HG03139 (cell line): Measurements from ENCODE around the gene EEF1AKMT3.
"Not testable (repeated sequence)": the region's sequence is repeated elsewhere in the genome, so short reads cannot be mapped to it uniquely, and the experiment has no call there.

Experiments
- ATAC-seq: cut with Tn5 transposase; IDR thresholded peaks from one replicate; pipeline ENCODE4 v1.9.1; 2021; ENCODE audit not compliant: unreplicated experiment

The EEF1AKMT3 gene

DNA sequence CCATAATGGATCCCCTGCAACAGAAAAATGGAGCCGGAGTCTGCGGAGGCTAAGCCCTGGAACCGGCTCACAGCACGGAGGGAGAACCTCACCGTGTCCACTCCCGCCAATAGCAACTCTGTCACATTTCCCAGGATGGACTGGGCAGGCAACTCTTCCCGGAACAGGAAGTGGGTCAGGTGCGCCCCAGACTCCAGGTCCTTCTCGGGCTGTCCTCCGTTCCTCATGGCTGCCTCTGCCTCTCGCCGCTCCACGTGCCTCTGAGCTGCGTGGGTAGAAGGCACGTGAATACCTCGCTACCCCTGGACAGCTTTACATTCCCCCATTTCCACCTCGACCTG, 7.8 kb upstream of the EEF1AKMT3 start:
- ATAC-seq = no peak

GRCh38 chr12:57765003-57765697, 7.3 kb upstream of the EEF1AKMT3 start:
- ATAC-seq = no peak

DNA sequence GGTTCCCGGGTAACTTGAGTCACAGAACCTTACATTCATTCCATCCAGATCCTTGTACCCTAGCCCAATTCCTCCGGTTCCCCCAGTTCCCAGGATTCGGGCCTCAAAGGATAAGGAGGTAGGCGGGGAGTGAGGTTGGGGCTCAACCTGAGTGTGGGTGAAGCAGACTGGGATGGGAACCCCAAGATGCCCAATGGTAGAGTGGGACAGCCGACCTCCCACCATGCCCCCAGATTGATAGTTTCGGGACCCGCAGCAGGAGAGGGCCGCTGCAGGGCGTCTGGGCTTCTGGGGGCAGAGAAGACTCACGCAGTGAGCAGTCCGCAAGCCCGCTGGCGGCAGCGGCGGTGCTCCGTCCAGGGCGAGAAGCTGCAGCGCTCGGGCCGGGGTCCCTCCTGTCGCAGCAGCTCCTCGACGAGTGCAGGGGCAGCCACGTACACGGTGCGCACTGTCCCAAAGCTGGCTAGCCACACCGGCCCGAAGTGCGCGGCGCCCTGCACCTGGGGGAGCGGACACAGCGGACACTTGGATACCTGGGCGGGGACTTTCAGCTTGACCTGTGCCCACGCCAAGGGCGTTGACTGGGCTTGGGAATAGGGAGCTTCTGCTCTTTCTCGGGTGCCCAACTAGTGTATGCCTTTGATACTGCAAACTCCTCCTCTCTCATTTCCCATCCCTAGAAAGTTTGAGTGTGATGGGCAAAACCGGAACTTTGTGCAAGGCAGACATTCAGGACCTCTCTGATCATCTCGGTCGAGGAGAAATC, 6.5 kb upstream of the EEF1AKMT3 start:
- no peak for ATAC-seq

DNA sequence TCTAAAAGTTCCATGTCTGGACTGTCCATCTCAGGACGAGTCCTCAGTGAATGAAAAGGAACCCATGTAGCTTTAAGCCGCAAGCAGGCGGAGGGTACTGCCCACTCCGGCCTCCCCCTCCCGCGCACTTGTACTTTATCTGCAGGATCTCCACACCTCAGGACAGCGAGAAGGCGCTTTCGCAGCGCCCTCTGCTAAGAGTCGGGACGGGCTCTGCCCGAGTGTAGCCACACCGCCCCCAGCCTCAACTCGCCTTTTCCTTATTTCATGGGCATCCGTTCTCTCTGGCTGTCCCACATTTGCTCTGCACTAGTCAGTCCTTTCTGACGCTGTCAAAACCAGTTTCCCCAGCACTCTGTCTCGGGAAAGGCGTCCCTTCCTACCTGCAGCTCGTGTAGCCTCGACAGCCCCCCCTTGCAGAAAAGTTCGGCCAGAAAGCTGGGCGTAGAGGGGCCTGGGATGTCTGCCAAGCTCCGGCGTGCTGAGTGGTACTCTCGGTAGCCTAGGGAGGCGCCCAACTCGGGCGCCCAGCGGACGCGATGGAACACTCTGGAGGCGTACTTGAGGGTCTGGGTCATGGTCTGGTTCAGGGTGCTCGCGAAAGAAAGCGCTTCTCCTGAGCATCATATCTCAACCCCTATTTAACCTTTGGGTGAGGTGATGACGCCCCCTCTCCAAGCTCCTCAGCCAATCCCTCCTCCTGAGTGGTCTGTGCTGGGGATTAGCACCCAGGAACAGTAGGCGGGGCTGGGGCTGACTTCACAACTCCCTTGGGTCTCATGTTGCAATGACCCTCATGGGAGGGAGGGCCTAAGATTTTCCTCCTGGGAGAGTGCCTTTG, 5.7 kb upstream of the EEF1AKMT3 start, which contains the start of gene CYP27B1:
Gene CYP27B1 (minus strand): TSS at position 615 of the 841 bp plus-strand sequence. CDS start 37 bp downstream, at position 578.
- no peak for ATAC-seq

GRCh38 chr12:57767305-57767698, 5.1 kb upstream of the EEF1AKMT3 start:
- ATAC-seq = no peak

GRCh38 chr12:57767876-57768275, 4.5 kb upstream of the EEF1AKMT3 start:
- ATAC-seq = no peak

DNA sequence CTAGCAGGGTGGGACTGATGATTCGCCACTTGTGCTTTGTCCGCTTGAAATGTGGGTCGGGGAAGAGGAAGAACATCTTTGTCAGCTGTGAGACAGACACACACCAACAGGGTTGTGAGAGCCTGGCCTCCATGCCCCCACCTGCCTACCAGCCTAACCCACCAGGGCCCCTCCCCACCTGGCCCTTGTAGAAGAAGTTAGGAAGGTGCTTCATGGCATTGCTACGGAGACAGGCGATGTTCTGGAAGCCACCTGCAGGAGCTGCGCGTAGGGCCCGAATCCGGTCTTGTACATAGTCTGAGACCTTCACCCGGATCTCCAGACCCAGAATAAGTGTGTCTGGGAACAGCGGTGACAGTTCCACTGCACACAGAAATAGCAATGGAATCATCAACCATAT, 2.8 kb upstream of the EEF1AKMT3 start:
- no peak for ATAC-seq

- ATAC-seq = no peak
Measured at GRCh38 chr12:57770734-57771133, 1.7 kb upstream of the EEF1AKMT3 start.

GRCh38 chr12:57771236-57771872, 1.1 kb upstream of the EEF1AKMT3 start:
- ATAC-seq = peak; percentile 62

GRCh38 chr12:57771873-57772428, 463 bp upstream of the EEF1AKMT3 start, which contains the start of gene METTL1:
METTL1 (minus strand) TSS chr12:57772105; CDS start chr12:57772083, 22 bp downstream.
- ATAC-seq = peak; percentile 85

- not testable (repeated sequence) for ATAC-seq
Measured at GRCh38 chr12:57774634-57775033, 2.2 kb downstream of the EEF1AKMT3 start.

GRCh38 chr12:57775044-57775443, 2.6 kb downstream of the EEF1AKMT3 start:
- ATAC-seq = no peak

DNA sequence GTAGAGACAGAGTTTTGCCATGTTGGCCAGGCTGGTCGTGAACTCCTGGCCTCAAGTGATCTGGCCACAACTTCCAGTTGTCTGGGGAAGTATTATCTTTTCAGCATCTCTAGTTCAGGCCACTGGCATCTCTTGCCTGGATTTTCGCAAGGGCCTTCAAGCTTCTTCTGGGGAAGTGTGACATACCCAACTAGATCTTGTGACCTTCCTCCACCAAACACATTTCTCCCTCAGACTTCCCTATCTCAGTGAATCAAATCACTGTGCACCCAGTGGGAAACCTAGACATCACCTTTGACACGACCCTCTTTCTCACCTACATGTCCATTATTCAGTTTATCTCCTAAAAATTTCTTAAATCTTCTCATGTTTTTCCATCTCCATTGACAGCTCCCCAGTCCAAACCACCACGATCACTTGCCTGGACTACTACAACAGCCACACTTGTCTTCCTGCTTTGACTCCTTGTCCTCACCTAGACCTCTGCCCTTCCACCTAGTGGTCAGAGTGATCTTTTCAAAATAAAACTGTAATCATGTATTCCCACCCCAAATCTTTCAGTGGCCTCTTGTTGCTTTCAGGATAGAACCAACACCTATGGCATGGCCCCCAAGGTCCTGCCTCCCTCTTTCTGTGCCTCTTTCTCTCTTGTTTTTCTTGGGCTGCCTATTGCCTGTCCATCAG, 3.3 kb downstream of the EEF1AKMT3 start:
- no peak for ATAC-seq

- ATAC-seq = no peak
Measured at GRCh38 chr12:57776247-57776587, 3.8 kb downstream of the EEF1AKMT3 start.

DNA sequence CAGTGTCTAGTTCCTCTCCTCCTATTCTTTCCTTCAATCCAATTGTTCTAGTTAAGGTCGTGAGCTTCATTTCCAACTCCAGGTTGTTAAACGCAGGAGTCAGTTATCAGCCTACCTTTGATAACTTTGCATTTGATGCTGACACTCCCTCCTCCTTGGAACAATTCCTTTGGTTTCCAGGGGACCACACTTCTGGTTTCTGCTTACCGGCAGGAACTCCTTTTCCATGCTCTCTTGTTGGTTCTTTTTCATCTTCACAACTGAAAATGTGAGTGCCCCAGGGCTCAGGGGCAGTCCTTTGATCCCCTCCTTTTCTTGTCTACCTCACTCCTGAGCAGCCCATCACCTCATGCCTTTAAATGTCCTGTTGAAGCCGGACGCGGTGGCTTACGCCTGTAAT, 5.0 kb downstream of the EEF1AKMT3 start:
- ATAC-seq = no peak

DNA sequence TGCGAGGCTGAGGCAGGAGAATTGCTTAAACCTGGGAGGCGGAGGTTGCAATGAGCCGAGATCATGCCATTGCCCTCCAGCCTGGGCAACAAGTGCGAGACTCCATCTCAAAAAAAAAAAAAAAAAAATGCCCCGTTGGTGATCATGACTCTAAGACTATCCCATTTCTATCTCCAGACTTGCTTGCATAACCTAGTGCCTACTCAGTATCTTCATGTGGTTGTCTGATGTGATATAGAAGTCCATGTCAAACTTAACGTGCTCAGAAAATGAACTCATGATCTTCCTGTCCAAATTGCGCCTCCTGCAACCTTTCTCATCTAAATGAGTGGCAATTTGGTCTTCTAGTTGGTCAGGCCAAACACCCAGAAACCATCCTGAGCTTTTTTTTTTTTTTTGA, 5.5 kb downstream of the EEF1AKMT3 start:
- no peak for ATAC-seq

DNA sequence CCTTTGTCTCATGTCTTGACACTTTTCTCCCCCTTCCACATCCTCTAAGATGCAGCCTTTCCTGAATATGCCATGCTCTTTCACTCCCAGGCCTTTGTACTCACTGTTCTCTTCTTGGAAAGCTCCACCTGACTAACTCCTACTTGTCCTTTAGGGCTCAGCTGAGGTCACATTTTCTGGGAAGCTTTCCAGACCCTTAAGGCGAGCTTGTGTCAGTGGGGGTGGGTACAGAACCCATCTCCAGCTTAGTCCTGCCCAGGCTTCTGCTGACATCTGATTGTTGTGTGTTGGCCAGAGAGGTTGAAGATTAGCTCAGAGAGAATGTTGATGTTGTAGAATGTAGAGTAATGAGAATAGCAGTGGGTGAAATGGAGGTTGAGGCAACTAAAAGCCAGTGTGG, 7.3 kb downstream of the EEF1AKMT3 start:
- no peak for ATAC-seq

- no peak for ATAC-seq
Measured at GRCh38 chr12:57780284-57780897, 8.0 kb downstream of the EEF1AKMT3 start.

- ATAC-seq = no peak
Measured at GRCh38 chr12:57781244-57781643, 8.8 kb downstream of the EEF1AKMT3 start.

- ATAC-seq = no peak
Measured at GRCh38 chr12:57781801-57782200, 9.4 kb downstream of the EEF1AKMT3 start.
